Hematopoietic multipotent progenitor cell treated with erythropoietin and hydrocortisone succinate and interleukin-3 and kit ligand, for 4 days (in vitro differentiated cells): ENCODE data around the gene UPK3B.
"Not testable (repeated sequence)": the region's sequence is repeated elsewhere in the genome, so short reads cannot be mapped to it uniquely, and the experiment has no call there.

Experiments
- DNase-seq: peaks from one replicate; pipeline ENCODE4 v3.0.0-alpha.2; 2015

UPK3B gene

GRCh38 chr7:76514926-76515771 is 4.8 kb downstream of the UPK3B start:
- no peak for DNase-seq

- peak; percentile 46 for DNase-seq
Observed at GRCh38 chr7:76515999-76516443, 5.7 kb downstream of the UPK3B start.

- not testable (repeated sequence) for DNase-seq
Observed at GRCh38 chr7:76516932-76517331, 6.6 kb downstream of the UPK3B start.

- DNase-seq, result not testable (repeated sequence)
Observed at GRCh38 chr7:76526183-76526582, 15.8 kb downstream of the UPK3B start.

GRCh38 chr7:76531643-76532042 is 21.3 kb downstream of the UPK3B start:
- DNase-seq, result not testable (repeated sequence)

- DNase-seq, result not testable (repeated sequence)
Observed at GRCh38 chr7:76543197-76543596, 32.8 kb downstream of the UPK3B start, which contains the start of gene SPDYE16. Gene SPDYE16 (minus strand): TSS chr7:76543297. CDS start chr7:76541459, 1,838 bp downstream.

- peak; percentile 98 for DNase-seq
Observed at GRCh38 chr7:76549025-76549854, 38.9 kb downstream of the UPK3B start.

- DNase-seq, result peak; percentile 20
Observed at GRCh38 chr7:76549855-76550248, 39.5 kb downstream of the UPK3B start.

GRCh38 chr7:76551992-76552391 is 41.6 kb downstream of the UPK3B start:
- DNase-seq, result not testable (repeated sequence)

- DNase-seq, result not testable (repeated sequence)
Observed at GRCh38 chr7:76559685-76560084, 49.3 kb downstream of the UPK3B start.

- DNase-seq, result not testable (repeated sequence)
Observed at GRCh38 chr7:76560157-76560556, 49.8 kb downstream of the UPK3B start.

GRCh38 chr7:76561342-76561741 is 51.0 kb downstream of the UPK3B start:
- not testable (repeated sequence) for DNase-seq

- DNase-seq, result not testable (repeated sequence)
Observed at GRCh38 chr7:76565001-76565400, 54.6 kb downstream of the UPK3B start.
